GM21526 (cell line): ENCODE measurements around the gene ANO6.

Source experiments
- ATAC-seq: cut with Tn5 transposase; IDR thresholded peaks from one replicate; pipeline ENCODE4 v1.9.1; 2021; ENCODE audit warnings: moderate library complexity; ENCODE audit not compliant: unreplicated experiment, low FRiP score

Gene ANO6

DNA sequence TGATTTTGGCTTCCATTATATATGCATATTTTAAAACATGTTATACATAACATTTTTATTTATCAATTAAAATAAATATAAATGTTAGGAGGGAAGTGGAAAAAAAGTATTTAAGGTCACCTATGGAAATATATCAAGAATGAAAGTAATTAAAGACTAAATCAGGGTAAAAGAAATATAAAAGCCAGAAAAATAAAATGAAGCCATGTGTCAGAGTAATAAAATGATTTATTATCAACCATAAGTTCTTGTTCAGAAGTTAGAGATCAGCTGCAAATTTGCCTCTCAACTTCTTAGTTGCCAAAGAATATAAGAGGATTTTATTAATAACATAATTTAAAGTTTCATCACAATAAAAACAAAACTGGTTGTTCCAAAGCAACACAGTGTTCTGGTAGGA, 121.9 kb downstream of the ANO6 start:
- no peak for ATAC-seq

DNA sequence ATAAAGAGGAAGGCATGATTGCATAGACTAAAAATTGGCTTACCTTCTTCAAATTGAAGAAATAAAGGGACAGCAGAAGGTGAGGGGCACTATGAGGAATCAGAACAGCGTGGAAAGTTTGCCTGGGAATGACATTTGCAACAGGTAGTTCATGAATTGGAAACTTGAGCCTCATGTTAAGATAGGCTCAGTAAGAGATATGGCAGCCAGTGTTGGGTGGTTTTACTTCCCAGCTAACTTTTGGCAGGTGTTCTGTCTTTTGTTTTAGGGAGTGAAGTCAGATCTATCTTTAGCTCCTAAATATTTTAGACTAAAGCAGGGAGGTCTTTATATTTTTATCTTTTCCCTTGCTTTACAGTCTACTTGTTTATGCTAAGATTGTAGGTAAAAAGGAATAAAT, 122.4 kb downstream of the ANO6 start:
- no peak for ATAC-seq

DNA sequence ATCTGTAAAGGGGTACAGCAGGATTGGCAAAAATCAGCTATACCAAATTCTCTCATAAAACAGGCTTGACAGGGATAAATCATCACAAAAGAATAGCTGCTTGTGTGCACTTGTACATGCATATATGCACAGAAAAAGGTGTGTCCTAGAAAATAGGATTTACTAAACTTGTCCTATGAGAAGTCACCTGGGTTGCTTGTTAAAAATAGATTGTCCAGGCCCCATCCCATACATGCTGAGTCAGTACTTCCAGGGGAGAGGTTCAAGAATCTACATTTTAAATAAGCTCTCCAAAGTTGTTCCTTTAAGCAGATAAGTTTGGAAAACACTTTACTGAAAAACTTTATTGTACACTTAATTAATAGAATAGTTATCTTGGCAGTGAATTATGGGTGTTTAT, 123.1 kb downstream of the ANO6 start:
- no peak for ATAC-seq

DNA sequence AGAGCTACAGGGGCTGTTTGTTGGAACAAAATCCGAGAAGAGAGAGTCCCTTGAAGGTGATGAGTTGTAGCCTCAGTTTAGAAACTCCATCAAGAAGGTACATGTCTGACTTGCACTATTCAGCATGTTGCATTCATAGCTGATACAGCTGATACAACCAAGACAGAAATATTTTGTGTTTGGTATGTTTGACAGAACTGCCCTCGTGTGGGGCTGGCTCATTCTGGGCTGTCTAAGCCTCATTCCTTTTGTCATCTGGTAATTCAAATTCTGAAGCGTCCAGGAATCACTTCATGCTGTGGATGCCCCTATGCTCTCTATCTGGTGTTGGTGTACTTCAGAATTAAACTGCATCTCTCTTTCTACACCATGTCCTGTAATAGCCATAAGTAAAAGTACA, 126.3 kb downstream of the ANO6 start:
- ATAC-seq = no peak

DNA sequence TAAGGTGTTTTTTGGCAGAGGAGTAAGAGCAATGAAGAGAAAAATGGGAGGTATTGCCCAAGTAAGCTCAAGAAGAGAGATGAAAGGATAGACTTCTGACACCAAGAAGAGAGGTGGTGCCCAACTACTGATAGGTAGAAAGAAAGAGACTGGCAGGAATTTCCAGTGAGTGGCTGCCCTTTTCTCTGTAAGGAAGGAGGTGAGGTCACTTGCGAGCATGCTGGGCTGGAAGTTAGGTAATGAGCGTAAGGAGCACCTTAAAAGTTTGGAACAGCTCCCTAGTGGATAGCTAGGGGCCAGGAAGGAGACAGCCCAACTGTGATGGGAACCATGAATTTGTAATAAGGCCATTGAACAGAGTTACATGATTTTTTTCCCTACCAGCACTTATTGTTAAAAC, 127.0 kb downstream of the ANO6 start:
- no peak for ATAC-seq

DNA sequence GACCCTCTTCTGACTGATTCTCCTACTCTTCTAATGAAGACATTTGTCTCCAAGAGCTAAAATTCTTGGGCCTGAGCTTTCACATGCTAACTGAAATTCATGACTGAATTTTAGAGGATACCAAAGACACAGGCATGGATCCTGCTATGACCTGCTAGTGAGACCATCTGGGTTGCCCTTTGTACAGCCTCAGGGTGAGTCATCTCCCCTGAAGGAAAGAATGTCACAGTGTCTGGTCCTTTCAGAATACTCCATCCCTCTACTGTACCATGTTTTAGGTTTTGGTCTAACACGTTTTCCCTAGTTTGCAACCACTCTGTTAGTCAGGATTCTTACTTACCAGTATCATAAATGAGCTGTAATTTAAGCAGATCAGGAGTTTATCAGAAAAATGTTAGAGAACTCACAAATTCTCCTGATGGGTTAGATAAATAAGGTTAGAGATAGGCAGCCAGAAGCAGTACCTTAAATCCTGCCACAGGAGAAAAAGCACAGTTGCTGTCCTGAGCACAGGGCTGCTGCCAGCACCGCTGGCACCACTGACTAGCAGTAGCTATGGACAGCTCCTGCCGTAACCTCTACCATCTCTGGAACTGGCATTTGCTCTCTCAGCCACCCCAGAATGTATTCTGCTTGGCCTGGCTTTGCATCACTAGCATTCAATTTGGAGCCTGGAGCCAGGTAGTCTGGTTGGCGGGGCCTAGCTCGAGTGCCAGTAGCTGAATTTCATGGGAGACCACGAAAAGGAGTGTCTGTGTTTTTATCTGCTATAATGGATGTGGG, 127.6 kb downstream of the ANO6 start:
- ATAC-seq = no peak

DNA sequence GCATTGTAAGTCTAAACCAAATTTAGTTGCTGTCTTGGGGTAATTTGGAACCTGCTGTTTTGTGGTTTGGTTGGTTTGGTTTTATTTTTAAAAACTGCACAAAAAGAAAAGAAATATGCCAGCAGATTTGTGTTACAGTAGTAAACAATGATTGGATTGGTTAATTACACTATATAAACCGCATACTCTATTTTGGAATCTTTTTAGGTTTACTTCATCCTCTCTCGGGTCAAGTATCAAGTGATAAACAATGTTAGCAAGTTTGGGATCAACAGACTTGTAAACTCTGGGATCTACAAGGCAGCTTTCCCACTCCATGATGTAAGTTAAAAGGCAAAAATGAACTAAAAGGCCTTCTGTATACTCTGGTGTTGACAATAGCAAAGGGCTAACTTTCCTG, 132.4 kb downstream of the ANO6 start:
- no peak for ATAC-seq

DNA sequence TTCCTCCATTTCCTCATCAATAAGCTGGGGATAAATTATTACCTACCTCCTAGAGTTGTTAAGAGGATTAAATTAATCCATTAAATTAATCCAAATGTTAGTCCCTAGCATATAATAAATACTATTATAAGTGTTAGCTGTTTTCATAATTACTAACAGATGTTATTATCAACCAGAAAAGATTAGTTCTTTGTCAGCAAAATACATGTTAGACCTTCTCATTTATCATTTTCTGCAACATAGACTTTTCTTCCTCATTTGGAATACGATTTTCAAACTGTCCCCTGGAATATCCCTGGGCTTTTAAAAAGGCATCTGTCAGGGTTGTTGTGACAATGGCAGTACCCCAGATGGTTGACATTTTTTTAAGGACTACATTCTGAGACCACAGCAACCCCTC, 133.1 kb downstream of the ANO6 start:
- no peak for ATAC-seq

DNA sequence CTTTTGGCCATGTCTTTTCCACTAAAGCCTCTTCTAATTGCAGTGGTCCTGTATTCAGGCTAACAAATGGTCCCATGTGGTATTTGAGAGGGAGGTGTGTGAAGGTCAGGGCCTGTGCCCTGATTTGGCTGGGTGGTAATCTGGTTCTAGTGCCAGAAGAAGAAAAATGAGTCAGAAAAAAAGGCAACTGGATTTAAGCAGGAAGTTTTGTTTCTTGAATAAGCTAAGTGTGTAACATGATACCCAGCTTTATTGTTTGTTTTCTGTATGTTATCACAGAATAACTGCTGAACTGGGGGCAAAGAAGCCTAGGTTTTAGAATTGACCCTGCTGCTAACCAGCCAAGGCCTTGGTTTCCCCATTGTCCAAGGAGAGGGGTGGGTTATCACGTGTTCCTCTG, 134.0 kb downstream of the ANO6 start:
- ATAC-seq = no peak

DNA sequence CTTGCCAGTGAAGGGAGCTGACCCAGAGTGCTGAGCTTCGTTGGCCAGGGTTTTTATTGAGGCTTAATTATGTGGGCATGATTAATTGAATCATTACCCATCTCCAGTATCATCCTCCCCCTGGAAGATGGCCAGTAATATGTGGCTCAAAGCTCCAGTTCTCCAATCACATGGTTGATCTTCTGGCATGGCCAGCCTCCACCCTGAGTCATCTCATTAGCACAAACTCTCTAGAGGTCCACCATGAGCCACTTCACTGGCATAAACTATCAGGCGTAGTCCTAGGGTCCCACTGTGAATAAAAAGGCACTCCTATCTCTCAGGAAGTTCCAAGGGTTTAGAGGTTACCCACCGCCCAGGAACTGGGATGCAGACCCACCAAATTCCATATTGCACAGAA, 135.0 kb downstream of the ANO6 start:
- ATAC-seq = no peak

DNA sequence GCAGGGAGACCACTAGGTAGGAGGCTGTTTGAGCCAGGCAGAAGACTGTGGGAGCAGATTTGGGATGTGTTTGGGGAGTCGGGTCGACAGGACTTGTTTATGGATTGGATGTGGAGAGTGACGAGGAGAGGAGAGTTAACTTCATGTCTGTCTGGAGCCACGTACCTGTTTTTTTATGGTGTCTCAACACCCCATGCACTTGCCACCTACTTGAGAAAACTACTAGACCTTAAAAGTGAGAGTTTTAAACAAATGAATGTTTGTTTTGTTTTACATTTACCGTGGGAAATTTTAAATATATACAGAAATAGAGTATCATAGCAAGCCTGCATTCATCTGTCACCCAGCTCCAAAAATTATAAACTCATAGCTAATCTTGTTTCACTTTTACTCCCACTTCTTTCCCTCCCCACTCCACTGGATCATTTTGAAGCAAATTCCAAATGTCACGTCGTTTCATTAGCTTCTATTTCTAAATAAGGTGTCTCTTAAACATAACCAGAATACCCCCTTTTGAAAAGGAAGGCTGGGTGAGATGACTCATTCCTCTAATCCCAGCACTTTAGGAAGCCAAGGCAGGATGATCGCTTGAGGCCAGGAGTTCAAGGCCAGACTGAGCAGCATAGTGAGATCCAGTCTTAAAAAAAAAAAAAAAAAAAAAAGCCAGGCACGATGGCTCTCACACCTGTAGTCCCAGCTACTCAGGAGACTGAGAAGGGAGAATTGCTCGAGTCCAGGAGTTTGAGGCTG, 136.2 kb downstream of the ANO6 start:
- ATAC-seq = no peak

DNA sequence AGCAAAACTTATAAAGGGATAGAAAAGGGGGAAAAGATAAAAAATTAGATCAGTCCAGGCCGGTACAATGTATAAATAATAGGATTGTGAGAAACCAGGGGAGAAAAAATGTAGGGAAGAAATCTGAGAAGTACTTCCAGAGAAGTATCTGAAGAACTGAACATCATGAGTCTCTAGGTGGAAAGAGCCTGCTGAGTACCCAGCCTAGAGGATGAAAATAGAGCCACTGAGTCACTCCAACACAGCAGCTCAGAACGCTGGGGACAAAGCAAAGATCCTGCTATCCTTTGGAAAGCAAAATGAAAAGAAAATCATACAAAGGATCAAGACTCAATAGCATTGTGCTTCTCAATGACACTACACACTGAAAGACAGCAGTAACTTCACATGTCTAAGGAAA, 138.0 kb downstream of the ANO6 start:
- ATAC-seq = no peak

DNA sequence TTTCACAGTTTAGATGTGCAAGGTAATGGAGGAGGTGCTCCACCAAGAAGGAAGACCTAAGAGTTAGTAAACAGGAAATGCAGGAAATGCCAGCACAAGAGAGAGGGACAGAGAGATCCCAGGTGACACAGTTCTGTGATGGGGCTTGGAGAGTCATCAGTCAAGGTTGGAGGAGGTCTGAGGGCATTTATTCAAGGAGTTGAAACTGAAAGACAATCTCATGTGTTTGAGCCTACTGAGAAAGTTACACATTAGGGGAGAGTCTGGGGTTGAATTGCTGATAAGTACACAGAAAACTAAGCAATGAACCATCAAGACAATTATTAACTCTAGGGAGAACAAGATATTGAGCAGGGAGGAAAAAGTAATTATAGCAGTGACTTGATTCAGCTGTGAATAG, 138.5 kb downstream of the ANO6 start:
- peak; percentile 72 for ATAC-seq

DNA sequence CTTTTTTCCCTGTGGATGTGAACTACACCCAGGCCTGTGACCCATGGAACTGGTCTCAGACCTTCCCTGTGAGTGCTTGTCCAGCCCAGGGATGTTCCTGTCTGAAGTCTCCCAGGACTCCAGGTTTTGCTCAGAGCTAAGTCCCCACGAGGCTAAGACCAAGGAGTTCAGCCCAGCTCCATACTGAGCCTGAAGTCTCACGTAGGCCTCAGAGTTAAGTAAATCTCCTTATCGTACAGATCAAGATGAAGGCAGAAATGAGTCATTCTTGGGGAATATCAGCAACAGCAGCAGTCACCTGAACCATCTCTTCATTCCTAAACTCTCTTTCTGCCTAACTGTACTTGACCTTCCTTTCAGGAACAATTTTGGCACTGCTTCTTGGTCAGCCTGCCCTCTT, 139.8 kb downstream of the ANO6 start:
- ATAC-seq = no peak

DNA sequence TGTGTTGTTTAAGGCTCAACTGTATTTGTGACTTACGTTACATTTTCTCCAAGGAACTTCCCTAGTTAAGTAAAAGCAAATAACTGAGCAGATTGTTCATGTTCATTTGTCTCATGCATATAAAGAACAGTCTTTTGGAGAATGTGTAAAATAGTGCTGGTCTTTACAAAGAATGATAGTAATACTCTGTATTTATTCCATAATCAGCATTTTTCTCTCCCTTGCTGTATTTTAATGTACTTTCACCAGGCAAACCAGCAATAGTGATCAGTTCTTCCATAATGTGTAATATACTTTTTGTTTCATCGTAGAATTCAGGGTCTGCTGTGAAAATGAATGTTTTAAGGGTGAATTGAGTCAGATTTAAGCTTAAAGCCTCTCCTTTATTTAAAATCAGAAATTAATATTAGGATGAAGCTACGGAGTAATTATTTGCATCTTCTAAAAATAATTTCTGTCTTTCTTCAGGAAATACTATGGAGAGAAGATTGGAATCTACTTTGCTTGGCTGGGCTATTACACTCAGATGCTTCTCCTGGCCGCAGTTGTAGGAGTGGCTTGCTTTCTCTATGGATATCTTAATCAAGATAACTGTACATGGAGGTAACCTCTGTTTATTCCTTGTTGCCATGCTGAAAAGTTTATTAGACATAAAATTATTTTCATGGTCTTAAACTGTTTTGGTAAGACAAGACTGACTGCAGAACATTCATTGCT, 141.1 kb downstream of the ANO6 start:
- ATAC-seq = no peak

DNA sequence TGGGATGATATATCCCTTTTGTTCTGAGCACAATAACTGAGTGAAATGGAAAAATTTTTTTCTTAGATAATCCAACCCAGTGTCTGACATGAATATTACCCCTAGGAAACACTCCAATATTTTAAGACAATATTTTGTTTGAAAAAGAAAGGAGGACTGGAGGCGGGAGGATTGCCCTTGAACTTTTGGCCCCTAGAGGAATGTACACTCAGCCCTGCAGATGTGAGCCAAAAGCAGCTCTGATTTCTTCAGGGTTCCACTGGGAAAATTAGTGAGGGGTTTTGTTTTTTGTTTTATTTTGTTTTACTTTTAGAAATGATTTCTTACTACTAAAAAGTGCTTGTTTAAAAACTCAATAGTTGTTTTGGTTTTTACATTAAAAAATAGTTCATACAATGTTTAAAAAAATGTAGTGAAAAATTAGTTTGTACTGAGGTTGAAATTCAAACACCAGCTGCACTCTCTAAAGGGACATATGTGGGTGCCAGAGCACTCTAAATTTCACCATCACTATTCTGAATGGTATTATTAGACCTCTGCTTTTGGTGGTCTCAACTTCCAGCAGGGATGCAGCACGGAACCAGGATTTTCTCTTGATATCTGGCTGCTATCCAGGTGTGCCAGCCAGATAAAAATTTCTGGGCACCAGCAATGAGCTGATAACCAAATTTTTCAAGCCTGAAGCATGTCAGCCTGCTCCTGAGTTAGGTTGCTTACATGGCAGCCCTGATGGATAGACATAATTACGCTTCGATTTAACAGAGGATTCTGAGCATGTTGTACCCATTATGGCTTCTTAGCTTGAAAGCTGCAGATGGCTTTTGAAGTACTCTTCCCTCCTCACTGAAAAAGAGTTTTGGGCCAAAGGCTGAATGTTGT, 141.9 kb downstream of the ANO6 start:
- no peak for ATAC-seq

DNA sequence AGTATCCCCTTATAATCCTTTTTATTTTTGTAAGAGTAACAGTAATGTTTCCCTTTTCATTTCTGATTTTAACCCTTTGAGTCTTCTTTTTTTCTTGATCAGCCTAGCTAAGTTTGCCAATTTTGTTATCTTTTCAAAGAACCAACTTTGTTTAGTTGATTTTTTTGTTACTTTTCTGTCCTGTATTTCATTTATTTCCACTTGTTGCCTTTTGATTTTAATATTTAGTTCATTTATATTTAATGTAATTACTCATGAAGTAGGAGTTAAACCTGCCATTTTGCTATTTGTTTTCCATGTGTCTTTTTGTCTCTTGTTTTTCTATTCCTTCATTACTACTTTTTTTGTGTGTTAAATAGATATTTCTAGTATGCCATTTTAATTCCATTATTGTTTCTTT, 146.4 kb downstream of the ANO6 start:
- ATAC-seq = no peak

DNA sequence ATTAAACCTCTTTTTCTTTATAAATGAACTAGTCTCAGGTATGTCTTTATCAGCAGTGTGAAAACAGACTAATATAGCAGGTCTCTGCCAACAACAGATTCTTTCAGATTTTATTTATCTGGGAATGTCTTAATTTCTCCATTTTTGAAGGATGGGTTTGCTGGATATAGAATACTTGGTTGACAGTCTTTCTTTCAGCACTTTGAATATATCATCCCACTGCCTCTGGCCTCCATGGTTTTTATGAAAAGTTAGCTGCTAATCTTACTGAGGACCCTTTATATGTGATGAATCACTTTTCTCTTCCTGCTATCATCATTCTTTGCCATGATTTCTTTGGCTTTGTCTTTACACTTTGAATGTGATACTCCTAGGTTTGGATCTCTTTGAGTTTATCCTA, 148.0 kb downstream of the ANO6 start:
- ATAC-seq = no peak

DNA sequence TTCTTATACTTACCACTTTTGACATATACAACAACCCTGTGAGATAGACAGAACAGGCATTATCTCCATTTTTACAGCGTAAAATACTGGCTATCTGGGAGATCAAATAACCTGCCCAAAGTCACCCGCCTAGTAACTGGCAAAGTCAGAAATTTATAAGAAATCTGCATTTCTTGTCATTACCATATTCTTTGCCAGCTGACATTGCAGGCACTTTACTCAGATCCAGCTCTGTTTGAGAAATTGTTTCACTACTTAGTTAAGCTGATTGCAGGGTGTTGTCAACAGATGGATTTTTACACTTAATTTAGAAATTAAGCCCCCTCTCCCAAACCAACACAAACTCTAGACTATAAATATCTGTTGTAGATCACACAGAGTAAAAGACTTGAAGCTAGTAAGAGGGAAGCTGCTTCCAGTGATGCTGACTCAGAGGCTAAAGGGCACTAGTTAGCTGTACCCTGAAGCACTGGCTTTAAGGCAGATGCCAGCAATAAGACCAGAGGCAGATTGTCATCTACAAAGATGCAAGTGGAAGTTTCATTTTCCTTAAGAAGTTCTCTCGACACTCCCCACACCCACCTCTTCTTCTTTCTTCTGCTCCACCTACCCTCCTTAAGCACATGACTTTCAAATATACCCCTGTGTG, 153.1 kb downstream of the ANO6 start:
- no peak for ATAC-seq

DNA sequence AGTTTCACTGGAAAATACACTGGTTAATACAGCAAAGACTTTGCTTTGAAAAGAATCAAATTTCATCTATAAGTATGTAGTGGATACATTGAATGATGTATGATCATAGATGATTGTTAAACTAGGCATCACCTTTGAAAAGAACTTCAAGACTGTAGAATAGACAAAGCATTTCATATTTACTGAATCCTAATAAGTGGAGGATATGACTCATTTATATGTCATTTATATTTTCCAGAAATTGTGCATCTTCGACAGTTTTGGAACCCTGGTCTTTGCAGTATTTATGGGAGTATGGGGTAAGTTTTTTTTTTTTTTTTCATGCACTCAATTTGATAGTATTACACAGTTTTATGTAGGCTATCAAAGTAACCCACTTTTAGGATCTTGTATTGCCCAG, 161.9 kb downstream of the ANO6 start:
- no peak for ATAC-seq
